GM18867 (cell line): Measurements from ENCODE around the gene PSMF1.
A peak's percentile ranks its signal among the peaks of the same experiment; 100 is the strongest.

ENCODE experiments used
- ATAC-seq: cut with Tn5 transposase; IDR thresholded peaks from one replicate; pipeline ENCODE4 v1.9.1; 2021; ENCODE audit warnings: mild to moderate bottlenecking, moderate library complexity; ENCODE audit not compliant: unreplicated experiment

The PSMF1 gene, protein sequence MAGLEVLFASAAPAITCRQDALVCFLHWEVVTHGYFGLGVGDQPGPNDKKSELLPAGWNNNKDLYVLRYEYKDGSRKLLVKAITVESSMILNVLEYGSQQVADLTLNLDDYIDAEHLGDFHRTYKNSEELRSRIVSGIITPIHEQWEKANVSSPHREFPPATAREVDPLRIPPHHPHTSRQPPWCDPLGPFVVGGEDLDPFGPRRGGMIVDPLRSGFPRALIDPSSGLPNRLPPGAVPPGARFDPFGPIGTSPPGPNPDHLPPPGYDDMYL

DNA sequence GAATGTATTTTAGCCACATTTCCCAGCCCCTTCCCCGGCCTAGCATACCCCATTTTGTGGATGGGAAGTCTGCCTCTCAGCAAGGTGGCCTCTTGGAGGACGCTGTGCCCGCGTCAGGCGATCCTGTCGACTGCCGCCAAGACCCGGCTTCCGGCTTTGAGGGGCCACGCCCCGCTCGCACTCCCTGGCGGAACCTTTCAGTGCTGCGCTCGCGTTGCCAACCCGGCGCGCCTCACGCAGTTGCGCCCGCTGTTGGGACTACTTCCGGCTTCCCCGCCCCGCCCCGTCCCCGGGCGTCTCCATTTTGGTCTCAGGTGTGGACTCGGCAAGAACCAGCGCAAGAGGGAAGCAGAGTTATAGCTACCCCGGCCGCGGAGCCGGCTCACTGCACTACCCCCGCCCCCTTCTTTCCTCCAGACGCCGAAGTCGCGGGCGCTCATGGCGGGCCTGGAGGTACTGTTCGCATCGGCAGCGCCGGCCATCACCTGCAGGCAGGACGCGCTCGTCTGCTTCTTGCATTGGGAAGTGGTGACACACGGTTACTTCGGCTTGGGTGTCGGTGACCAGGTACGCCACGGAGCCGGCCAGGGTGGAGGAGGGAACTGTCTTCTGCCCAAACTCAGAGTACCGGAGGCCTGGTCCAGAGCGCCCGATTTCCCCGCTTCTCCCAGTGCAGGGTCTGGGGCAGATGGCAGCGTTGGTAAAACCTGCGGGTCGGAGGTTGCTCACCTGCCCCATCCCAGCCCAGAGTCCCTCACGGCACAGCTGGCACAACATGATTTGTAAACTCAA is at the start of gene PSMF1:
Gene PSMF1 (plus strand): TSS at position 267 of the 792 bp plus-strand sequence. CDS start 172 bp downstream, at position 439.
- peak; percentile 94 for ATAC-seq

DNA sequence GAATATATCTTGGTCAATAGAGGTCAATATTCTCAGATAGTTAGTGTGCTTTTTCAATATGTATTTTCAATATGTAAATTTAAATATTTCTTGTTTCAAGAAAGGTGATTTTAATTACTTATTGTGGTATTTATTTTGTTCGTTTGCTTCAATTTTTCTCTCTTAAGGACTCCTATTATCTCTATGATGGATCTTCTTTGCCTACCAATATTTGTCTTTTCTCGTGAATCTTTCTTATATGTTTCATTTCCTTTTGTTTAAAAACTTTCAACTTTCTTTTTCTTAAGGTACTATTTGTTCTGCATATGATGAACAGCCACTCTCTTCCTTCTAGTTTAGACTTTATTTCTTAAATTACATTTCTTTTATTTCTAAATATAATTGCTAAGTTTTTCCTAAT is 46.1 kb upstream of the PSMF1 start:
- ATAC-seq, result no peak

DNA sequence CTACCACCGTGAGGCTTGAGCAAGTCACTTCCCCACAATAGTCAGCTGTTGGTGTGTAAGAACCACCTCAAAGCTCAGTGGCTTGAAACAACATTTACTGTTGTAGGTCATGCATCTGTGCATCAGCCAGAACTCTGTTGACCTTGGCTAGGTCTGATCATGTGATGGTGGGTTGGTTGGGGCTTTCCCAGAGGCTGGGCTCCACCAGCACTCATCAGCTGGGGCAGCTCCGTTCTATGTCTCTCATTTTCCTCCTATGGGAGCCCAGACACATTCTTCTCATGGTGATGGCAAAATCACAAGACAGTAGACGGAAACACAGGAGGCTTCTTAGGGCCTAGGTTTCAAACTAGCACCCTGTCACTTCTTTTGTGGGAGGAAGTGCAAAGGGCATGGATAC is 42.8 kb upstream of the PSMF1 start:
- ATAC-seq, result no peak

DNA sequence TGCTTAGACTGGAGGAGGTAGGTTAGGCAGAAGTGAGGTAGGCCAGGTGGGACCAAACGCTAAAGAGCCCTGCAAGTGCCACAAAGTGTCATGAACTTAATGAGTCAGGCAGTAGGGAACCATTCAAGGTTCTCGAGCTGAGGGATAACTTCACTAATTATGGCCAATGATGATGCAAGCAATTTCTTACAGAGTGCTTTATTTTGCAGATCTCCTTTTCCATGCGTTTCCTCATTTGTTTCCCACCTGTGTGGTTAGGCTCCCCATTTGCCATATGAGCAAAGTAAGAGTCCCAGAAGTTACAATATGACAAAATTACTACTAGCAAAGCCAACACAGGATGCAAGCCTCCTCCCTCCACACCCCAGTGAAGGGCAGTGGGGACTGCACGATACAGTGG is 36.5 kb upstream of the PSMF1 start:
- ATAC-seq, result no peak

DNA sequence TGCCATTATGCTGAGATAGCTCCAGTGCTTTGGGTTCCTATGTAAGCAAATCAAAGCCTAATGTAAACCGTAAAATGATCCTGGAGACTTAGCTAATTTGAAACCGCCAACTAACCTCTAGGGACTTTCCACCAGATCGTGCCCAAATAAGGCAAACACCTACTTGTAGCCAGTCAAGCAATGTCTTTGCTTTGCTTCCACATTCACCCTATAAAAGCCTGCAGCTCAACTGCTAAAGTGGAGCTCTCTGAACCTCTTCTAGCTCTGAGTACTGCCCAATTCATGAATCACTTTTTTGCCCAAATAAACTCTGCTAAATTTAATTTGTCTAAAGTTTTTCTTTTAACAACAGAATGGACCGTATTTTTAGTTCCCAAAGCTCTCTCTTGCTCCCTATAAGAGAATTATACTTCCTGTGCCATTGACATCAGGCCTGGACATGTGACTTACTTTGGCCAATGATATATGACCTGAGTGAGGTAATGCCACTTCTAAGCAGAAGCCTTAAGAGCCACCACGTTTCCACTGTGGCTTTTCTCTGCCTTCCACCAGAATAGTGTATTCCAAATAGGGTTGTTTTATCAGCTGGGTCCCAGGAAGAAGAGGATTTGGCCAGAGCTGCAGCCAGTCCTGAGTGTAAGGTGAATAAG is 34.8 kb upstream of the PSMF1 start:
- no peak for ATAC-seq

DNA sequence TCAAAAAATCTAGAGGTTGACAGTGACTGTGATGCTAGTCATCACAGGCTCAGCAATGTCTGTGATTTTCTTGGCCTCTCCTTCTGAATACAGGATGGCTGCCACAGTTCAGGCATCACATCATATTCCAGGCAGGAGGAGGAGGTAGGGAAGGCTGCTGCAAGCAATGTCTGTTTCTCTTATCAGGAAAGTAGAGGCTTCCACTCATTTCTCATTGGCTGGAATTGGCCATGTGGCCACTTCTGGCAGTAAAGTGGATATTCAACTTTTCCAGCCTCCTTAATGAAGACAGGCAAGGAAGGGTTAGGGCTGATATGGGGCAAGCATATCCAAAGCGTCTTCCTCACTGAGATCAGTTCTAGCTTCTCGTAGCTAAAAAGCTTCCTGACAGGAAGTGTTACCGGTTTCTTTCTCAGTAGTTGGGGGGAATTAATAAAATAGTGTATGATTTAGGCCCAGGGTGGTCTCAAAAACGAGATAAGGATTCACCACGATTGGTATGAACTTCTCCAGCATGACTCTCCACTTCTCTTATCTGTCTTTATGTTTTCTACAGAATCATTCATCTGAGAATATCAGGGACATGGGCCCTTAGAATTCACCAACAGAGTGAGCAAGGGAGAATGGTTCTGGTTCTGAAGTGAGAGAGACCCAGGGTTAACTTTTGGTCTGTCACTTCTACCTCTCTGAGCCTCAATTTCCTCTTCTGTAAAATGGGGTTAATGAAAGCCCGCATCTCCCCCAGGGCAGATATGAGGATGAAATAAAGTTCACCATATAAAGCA is 32.7 kb upstream of the PSMF1 start:
- no peak for ATAC-seq

DNA sequence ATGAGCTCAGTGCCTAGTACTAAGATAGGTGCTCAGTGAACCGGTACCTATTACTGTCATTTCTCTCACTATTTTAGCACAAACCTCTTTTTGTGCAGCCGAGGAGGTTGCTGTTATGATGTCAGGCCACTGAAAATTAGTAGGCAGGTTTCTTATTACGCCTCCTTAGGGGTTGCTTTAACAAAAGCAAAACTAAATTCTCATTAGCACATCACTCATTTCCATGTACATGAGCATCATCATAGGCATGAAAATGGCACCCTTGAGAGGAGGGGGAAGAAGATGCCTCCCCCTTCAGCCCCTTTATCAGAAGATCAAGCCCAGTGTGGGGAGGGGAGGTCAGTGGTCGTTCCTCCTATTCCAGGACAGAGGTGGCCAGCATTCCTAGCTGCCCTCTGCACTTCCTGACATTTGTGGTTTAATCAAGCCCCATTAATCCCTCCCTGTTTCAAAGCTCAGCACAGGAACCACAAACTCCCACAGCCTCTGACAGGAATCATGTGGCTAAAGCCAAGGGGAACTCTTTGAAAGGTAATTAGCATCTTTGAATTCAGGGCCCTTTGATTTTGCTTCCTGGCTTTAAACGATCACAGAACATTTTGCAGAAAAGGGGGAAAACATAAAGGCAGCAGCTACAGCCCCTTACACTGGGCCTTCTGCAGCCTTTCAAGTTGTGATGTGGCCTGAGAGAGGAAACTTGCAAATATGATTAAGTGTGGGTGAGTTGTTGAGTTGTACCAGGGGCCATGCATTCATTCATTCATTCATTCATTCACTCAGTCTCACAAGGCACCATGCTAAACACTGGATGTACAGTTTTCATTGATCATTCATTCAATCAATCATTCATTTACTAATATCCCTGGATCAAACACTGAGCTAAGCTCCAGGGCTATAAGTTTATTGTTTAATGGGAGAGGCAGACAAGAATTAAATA is 31.9 kb upstream of the PSMF1 start:
- no peak for ATAC-seq

DNA sequence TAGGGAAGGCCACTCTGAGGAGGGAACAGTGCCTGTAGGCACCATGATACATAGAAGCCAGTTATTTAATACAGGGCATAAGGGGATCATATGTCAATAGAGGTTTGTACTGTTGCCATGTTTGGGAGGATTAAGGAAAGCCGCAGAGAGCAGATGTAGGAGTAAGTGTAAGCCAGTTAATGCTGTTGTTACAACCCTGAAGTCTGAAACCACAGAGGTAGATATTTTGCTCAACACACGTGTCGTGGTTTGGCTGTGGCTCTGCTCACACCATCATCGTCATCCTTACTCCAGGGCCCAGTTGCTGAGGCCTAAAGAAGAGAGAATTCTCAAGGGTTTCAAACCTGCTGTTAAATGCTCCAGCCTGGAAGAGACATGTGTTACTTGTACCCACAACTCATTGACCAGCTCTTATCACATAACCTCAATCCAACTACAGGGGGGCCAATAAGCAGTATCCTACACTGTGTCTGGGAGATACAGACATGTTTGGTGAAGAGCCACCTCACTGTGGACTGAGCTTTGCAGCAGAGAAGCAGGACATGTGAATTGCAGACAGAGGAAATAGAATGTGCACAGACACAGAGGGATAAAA is 31.0 kb upstream of the PSMF1 start:
- ATAC-seq, result no peak

DNA sequence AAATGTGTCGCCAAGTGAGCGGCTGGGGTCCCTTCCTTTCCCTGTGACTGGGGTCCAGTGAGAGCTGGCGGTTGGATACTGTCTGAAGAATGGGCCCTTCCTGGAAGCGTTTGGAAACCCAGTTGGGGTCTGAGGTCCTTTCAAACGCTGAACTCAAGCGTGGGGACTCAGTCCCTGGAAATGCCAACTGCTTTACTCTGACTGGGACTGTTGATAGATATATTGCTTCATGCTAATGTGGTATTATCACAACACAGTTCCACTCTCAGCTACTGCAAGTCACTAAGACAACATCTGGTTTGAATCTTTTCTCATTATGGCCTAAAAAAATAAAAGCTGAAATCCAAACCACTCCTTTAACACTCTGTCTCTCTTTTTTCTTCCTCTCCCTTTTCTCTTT is 23.7 kb upstream of the PSMF1 start:
- no peak for ATAC-seq

DNA sequence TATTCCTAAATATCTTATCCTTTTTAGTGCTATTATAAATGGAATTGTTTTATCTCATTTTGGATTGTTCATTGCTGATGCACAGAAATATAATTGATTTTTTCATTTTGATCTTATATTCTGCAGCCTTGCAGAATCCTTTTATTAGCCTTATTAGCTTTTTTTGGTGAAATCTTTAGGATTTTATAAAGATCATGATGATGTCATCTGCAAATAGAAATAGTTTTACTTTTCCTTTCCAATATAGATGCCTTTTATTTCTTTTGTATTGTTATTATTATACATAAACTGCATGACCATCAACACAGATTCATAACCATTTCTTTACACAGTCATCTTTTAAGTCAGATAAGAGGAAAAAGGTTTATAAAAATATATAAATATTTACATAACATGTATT is 16.9 kb upstream of the PSMF1 start:
- no peak for ATAC-seq

DNA sequence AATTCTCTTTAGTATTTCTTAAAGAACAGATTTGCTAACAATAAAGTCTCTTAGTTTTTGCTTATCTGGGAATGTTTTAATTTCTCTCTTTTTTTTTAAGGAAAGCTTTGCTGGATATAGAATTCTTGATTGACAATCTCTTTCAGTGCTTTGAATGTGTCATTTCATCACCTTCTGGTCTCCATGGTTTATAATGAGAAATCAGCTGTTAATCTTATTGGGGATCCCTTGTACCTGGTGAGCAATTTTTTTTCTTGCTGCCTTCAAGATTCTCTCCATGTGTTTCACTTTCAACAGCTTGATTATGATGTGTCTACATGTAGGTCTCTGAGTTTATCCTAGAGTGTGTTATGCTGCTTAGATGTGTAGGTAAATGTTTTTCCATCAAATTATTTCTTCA is 16.4 kb upstream of the PSMF1 start:
- no peak for ATAC-seq

DNA sequence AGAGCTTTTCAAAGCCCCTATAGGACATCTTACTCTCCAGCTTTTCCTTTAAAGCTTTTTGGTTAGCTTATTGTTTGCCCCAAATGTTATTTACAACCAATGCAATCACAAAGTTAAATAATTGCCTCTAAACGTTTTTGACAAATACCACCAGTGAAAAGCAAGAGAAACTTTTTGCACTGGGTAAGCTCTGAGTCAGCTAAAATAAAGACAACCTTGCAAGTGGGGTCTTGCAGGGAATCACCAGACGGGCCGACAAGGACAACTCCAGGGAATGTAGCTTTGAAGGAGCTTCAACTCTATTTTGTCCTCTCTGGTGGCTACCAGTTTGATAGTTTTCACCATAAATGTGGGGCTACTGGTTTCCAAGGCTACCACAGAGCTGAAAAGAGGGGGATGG is 14.7 kb upstream of the PSMF1 start:
- no peak for ATAC-seq

DNA sequence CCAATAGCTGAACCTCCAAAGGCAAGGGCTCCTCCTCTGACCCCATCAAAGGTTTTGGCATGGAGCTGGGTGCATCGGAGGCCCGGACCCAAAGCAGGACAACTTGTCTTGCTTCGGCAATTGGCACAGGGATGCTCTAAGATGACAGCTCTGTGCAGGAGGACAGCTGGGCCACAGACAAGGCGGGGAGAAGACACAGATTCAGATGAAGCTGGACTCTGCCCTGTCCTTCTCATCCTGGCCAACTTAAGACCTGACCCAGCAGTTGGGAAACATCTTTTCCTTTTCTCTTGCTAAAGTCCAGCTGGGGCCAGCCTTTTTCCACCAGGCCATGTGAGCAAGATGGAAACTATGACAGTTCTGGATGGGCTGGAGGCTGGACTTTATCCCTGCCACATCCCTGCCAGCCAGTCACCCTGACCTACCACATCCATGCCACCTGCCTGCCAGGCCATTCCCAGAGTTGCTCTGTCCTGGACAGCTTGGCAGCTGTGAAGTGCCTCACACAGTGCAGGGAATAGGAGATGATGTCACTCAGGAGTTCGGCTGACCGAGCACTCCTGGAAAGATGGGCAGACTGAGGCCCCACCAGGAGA is 12.7 kb upstream of the PSMF1 start:
- no peak for ATAC-seq

DNA sequence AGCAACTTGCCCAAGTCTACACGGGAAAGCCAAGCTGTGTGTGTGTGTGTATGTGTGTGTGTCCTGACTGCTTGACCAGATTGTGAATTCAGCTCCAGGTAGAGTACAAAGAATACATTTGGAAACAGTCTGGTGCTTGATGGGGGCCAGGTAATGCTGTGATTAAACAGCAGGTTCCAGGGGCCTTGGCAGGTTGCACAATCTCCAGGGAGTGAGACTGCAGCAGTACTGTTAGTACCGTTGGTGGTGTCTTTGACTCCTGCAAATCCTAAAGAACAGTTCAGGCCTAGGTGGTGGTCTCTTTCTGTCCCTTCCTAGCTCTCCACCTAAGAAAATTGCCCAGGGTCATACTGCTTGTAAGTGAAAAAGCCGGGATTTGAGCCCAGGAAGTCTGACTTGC is 11.2 kb upstream of the PSMF1 start:
- no peak for ATAC-seq

DNA sequence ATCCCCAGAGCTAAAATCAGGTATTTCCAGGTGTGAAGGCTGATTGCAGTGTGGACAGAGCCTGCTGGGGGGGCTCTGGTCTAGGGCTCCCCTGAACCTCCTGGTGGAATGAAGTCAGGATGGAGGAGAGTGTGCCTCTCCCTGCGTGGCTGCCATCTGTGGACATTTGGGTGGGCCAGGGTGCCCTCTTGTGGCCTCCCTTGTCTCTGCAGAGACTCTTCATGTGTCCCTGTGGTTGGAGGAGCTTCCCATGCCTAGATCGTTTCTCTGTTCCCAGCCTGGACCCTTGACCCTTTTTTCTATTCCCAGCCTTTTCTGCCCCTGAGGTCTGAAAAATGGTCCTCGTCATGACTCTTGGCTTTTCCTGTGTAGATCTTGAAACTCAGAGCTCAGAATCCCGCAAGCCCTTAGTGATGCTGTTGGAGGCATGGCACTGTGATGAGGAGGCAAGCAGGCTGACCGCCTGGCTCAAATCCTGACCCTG is 9.9 kb upstream of the PSMF1 start:
- peak; percentile 51 for ATAC-seq

DNA sequence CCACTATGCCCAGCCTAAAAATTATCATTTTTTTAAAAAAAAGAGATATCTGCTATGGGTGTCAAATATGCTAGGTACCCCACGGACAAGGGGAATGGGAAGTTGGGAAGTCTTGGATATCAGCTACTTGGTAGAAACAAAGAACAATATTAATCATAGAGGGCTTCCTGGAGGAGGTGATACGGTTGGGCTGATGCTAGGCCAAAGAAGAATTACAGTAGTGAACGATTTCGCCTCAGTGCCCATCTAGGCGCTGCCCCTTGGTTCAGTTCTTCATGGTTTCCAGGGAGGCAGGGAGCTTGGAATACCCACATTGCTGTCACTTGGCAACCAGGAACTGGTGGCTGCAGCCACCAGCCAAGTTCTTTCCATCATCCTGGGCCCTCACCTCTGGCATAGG is 5.5 kb upstream of the PSMF1 start:
- ATAC-seq, result no peak

DNA sequence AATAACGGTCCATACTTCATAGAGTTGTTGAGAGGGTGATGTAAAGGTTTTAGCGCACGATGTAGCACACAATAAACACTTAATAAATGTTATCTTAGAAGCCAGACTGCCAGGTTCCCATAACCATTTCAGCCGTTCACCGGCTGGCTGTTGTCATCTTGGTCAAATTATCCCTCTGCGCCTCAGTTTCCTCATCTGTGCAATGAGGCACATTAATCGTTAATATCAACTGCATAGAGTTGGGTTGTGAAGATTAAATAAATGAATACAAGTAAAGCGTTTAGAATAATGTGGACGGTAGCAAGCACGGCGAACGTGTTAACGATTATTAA is 432 bp upstream of the PSMF1 start:
- ATAC-seq, result no peak

DNA sequence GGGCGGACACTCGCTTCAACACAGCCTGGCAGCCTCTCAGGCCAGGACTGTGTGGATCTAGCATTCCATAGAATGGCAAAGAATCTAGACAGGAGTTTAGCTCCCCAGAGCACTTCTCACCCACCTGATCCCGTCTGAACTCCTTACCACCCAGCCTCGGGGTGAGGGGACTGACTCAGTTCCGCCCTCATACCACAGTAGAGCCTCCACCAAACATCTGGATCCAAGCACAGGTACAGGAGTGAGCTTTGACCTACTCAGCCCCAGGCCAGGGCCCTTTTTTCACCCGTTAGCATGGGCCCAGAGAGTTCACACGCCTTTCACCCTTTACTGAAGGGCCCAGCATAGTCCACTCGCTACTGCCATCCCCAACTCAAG is 715 bp downstream of the PSMF1 start:
- no peak for ATAC-seq

DNA sequence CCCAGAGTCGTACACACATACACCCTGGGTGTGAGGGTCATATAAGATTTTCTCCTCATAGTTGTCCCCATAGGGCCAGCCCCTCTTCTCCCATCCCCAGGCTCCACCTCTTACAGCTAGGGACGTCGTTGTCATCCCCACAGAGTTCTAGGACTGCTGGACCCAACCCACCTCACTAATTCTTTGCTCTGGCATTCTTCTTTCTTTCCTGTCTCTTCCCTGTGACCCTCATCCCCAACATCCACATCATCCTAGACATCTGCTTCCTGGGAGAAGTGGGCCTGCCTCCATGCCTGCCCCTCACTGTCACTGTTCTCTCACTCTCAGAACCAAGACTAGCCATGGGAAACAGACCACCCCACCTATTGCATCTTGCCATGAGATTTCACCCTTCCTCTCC is 1.1 kb downstream of the PSMF1 start:
- no peak for ATAC-seq
